Measurements from ENCODE around the gene FBXO2.
"Not testable (repeated sequence)": the region's sequence is repeated elsewhere in the genome, so short reads cannot be mapped to it uniquely, and the experiment has no call there.

Gene FBXO2

GRCh38 chr1:11622398-11622797 is 31.8 kb downstream of the FBXO2 start:
- FAIRE-seq: no peak

GRCh38 chr1:11620924-11621323 is 33.3 kb downstream of the FBXO2 start:
- no peak for FAIRE-seq

GRCh38 chr1:11620405-11620804 is 33.8 kb downstream of the FBXO2 start:
- FAIRE-seq: no peak

- no peak for FAIRE-seq
Measured at GRCh38 chr1:11617741-11618140, 36.5 kb downstream of the FBXO2 start.

- no peak for FAIRE-seq
Measured at GRCh38 chr1:11617314-11617713, 36.9 kb downstream of the FBXO2 start.

- FAIRE-seq: no peak
Measured at GRCh38 chr1:11616766-11617165, 37.5 kb downstream of the FBXO2 start.

- no peak for FAIRE-seq
Measured at GRCh38 chr1:11615090-11615489, 39.1 kb downstream of the FBXO2 start.

- no peak for FAIRE-seq
Measured at GRCh38 chr1:11613347-11613746, 40.9 kb downstream of the FBXO2 start.

GRCh38 chr1:11611638-11612327 is 42.4 kb downstream of the FBXO2 start:
- no peak for FAIRE-seq

- no peak for FAIRE-seq
Measured at GRCh38 chr1:11610629-11611180, 43.5 kb downstream of the FBXO2 start.

GRCh38 chr1:11609378-11609777 is 44.9 kb downstream of the FBXO2 start:
- FAIRE-seq: not testable (repeated sequence)

GRCh38 chr1:11608596-11609130 is 45.6 kb downstream of the FBXO2 start:
- not testable (repeated sequence) for FAIRE-seq

- FAIRE-seq: no peak
Measured at GRCh38 chr1:11606775-11607174, 47.5 kb downstream of the FBXO2 start.

- FAIRE-seq: no peak
Measured at GRCh38 chr1:11602981-11603380, 51.2 kb downstream of the FBXO2 start.

- no peak for FAIRE-seq
Measured at GRCh38 chr1:11602424-11602823, 51.8 kb downstream of the FBXO2 start.

GRCh38 chr1:11600836-11601235 is 53.4 kb downstream of the FBXO2 start:
- no peak for FAIRE-seq

GRCh38 chr1:11599891-11600576 is 54.2 kb downstream of the FBXO2 start:
- no peak for FAIRE-seq

GRCh38 chr1:11598461-11598860 is 55.8 kb downstream of the FBXO2 start:
- no peak for FAIRE-seq
